GM12873 (cell line): Measurements from ENCODE around the gene FRRS1L.

Experiments used
- CTCF ChIP-seq: IDR thresholded peaks from 2 replicates; pipeline ENCODE4 v1.5.1; 2012; ENCODE audit warnings: low read depth, mild to moderate bottlenecking, moderate library complexity, low read length, control low read depth; ENCODE audit not compliant: insufficient read depth; ENCODE audit errors: missing control alignments

The FRRS1L gene

DNA sequence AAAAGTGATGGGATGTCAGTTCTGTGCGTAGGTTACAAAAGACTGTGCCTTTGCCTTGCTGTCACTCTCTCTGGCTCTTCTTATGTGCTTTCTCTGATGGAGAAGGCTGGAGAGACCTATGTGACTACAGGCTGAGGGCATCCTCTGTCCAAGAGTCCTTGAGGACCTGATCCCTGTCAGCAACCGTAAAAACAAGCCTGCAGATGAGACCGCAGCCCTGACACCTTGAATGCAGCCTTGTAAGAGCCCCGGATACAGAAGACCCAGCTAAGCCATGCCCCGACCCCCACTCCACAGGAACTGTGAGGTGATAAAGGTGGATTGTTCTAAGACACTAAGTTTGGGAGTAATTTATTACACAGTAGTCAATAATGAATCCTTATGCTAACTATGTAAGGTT lies 32.6 kb upstream of the FRRS1L start:
- TF ChIP-seq CTCF: no peak

DNA sequence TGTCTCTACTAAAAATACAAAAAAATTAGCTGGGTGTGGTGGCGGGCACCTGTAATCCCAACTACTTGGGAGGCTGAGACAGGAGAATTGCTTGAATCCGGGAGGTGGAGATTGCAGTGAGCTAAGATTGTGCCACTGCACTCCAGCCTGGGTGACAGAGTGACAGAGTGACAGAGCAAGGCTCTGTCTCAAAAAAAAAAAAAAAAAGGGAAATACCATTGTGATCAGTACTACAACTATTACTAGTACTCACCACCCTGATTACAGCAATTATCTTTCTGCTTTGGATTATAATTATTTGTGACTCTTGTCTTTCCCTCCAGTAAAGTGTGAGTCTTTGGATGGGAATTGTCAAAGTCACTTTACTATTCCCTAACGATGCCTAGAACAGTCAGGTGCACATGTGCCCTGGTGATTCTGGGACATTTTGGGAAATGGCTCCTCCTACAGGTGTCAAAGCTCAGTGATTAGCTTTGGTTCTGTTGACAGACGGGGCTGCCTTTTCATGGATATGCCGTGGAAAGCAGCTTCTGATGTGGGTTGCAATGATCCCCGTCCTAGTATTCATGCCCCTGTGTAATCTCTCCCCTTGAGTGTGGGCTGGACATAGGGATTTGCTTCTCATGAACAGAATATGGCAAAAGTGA lies 31.8 kb upstream of the FRRS1L start:
- TF ChIP-seq CTCF: peak; percentile 45

GRCh38 chr9:109193974-109194556 lies 27.0 kb upstream of the FRRS1L start:
- no peak for TF ChIP-seq CTCF

DNA sequence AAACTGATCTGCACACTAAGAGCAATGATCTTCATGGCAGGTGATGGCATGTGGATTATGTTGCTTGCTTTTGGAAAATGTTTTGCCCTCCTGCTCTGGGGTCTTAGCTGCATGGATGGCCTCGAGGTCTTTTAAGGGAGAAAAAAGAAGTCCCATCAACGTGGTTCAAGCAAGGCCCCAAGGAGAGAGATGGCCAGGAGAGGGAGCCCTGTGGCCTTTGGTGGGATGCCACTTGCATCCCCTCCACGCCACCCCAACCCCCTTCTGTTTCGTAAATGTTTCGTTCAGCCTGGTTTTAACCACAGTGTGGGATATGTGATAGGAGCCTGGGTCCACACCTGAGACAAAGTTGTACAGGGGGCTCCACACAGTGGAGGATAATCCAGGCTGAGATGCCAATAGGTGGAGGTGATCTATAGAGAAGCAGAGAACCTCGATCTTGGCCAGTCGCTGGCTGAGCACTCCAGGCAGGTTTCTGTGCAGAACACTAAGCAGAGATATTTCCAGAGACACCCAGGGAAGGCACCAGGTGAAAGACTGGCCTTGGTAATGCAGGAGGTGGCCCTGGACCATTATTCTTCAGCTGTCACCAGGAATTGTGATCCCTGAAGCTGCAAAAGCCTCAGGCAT lies 25.8 kb upstream of the FRRS1L start:
- TF ChIP-seq CTCF: peak; percentile 60

GRCh38 chr9:109191746-109192145 lies 24.7 kb upstream of the FRRS1L start:
- no peak for TF ChIP-seq CTCF

GRCh38 chr9:109190151-109190550 lies 23.1 kb upstream of the FRRS1L start:
- no peak for TF ChIP-seq CTCF

- no peak for TF ChIP-seq CTCF
Observed at GRCh38 chr9:109186857-109187520, 19.9 kb upstream of the FRRS1L start.
